Lower leg skin (tissue), 3 donors: ENCODE data around the gene ST14.

ENCODE experiments used
- CTCF ChIP-seq, 3 donors: fragments of 450-650 bp; IDR thresholded peaks; one replicate each; pipeline ENCODE4 v1.5.1; 2016; ENCODE audit warnings: antibody characterized with exemption in 3 of 3, mild to moderate bottlenecking in 3 of 3, moderate library complexity in 2 of 3
- POLR2A ChIP-seq, 2 donors: fragments of 450-650 bp; IDR thresholded peaks; one replicate each; pipeline ENCODE4 v1.6.1; 2016 to 2017; ENCODE audit warnings: antibody characterized with exemption in 2 of 2, mild to moderate bottlenecking in 1 of 2, moderate library complexity in 1 of 2

GRCh38 chr11:130163346-130164220 is 4.0 kb downstream of the ST14 start:
- no peak for TF ChIP-seq CTCF (IDR thresholded peaks at IDR 0.05)
- no peak for TF ChIP-seq POLR2A (IDR thresholded peaks at IDR 0.05)
